ENCODE data around the gene MAFG. TPM values are rescaled to one million over a fixed set of nuclear protein-coding genes. Genes with fewer than 3 reads are reported as not detected.

The MAFG gene
- total and polyA plus RNA-seq, 2 of the 13 experiments (the other 11 are each of a cell fraction or from before 2014, with no cell fraction given) = 14.5 to 20.0 TPM

DNA sequence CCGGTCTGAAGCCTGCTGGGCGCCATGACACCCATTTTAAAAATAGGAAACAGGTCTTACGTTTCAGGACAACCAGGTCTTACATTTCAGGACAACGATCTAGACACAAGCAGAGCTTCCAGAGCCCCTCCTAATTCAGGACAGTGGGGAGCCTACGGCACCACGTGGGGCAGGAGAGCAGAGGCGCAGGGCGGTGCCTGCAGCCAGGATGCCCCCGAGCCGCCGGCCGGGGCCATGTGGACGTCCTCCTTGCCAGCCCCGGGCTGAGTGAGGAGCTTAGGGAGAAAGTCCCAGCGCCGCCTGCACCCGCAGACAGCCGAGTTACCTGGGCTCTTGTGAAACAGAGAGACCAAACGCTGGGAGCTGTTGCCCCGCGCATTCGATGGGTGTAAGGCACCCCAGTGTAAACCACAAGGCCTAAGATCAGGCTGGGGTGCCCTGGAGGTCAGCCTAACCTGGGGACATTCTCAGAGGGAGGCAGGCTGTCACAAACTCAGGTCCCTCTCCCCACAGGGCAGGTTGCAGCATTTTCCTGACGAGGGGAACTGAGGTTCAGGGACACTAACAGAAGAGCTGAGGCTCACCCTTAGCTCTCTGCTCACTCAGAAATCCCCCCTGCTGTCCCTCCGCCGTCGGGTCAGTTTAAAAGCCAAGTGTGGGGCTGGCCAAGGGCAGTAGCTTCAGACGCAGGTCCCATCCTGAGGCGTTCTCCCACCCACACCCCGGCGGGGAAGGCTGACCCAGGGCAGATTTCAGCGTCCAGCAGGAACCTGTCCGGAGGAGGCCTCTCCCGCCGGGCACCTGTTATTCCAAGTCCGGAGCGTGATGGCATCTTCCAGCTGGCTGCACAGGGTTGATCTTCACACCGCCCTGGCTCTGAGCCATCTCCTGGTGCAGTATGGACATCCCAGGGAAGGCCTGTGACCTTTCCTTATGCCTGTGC lies 35.2 kb upstream of the MAFG start (continued):
- no peak for TF ChIP-seq U2AF1 (optimal IDR thresholded peaks at IDR 0.05; ENCODE audit: low read depth, low read length)
- TF ChIP-seq IRF2 (CRISPR knock-in tag; IDR thresholded peaks at IDR 0.05) = no peak; the same call in 1 of the 2 replicates
- no peak for TF ChIP-seq TCF7L2 (IDR thresholded peaks at IDR 0.05; ENCODE audit: low read depth, low read length)
- TF ChIP-seq KDM2A (CRISPR knock-in tag; IDR thresholded peaks at IDR 0.05; ENCODE audit: borderline replicate concordance, low read depth) = peak; percentile 21
- no peak; the same call in 1 of the 2 replicates for TF ChIP-seq ERF (CRISPR knock-in tag; IDR thresholded peaks at IDR 0.05)
- no peak for TF ChIP-seq ATF1 (CRISPR knock-in tag; IDR thresholded peaks at IDR 0.05)
- TF ChIP-seq HOXA5 (CRISPR knock-in tag; IDR thresholded peaks at IDR 0.05) = no peak
- no peak for TF ChIP-seq GABPA (IDR thresholded peaks at IDR 0.05; ENCODE audit: low read depth, low read length)
- no peak for TF ChIP-seq GABPA (CRISPR knock-in tag; IDR thresholded peaks at IDR 0.05; ENCODE audit: low read depth)
- no peak; the same call in 1 of the 2 replicates for TF ChIP-seq GATAD2A (CRISPR knock-in tag; IDR thresholded peaks at IDR 0.05)
- TF ChIP-seq RBM22 (optimal IDR thresholded peaks at IDR 0.05; ENCODE audit: low read length) = peak; percentile 71
- TF ChIP-seq, protein P1, sequence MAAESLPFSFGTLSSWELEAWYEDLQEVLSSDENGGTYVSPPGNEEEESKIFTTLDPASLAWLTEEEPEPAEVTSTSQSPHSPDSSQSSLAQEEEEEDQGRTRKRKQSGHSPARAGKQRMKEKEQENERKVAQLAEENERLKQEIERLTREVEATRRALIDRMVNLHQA (CRISPR knock-in tag; IDR thresholded peaks at IDR 0.05) = no peak
- peak; percentile 54 for TF ChIP-seq PHF21A (CRISPR knock-in tag; IDR thresholded peaks at IDR 0.05)
- TF ChIP-seq, protein P2, sequence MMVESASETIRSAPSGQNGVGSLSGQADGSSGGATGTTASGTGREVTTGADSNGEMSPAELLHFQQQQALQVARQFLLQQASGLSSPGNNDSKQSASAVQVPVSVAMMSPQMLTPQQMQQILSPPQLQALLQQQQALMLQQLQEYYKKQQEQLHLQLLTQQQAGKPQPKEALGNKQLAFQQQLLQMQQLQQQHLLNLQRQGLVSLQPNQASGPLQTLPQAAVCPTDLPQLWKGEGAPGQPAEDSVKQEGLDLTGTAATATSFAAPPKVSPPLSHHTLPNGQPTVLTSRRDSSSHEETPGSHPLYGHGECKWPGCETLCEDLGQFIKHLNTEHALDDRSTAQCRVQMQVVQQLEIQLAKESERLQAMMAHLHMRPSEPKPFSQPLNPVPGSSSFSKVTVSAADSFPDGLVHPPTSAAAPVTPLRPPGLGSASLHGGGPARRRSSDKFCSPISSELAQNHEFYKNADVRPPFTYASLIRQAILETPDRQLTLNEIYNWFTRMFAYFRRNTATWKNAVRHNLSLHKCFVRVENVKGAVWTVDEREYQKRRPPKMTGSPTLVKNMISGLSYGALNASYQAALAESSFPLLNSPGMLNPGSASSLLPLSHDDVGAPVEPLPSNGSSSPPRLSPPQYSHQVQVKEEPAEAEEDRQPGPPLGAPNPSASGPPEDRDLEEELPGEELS (CRISPR knock-in tag; IDR thresholded peaks at IDR 0.05) = 0 out of 2 replicates have a peak, but pooled peaks have one; percentile 7
- no peak for TF ChIP-seq GPN1 (CRISPR knock-in tag; IDR thresholded peaks at IDR 0.05; ENCODE audit: borderline replicate concordance)
- peak; percentile 46; the same call in 1 of the 2 replicates for TF ChIP-seq ZNF121 (CRISPR knock-in tag; IDR thresholded peaks at IDR 0.05)
- TF ChIP-seq MAFK (conservative IDR thresholded peaks at IDR 0.05 in 1 of 2, IDR thresholded peaks at IDR 0.05 in 1 of 2; ENCODE audit: low read length in 2 of 2) = no peak
- TF ChIP-seq, protein P3, sequence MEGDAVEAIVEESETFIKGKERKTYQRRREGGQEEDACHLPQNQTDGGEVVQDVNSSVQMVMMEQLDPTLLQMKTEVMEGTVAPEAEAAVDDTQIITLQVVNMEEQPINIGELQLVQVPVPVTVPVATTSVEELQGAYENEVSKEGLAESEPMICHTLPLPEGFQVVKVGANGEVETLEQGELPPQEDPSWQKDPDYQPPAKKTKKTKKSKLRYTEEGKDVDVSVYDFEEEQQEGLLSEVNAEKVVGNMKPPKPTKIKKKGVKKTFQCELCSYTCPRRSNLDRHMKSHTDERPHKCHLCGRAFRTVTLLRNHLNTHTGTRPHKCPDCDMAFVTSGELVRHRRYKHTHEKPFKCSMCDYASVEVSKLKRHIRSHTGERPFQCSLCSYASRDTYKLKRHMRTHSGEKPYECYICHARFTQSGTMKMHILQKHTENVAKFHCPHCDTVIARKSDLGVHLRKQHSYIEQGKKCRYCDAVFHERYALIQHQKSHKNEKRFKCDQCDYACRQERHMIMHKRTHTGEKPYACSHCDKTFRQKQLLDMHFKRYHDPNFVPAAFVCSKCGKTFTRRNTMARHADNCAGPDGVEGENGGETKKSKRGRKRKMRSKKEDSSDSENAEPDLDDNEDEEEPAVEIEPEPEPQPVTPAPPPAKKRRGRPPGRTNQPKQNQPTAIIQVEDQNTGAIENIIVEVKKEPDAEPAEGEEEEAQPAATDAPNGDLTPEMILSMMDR (CRISPR knock-in tag; IDR thresholded peaks at IDR 0.05) = no peak
- no peak for TF ChIP-seq ZNF775 (CRISPR knock-in tag; IDR thresholded peaks at IDR 0.05; ENCODE audit: borderline replicate concordance)
- TF ChIP-seq ZNF670 (CRISPR knock-in tag; IDR thresholded peaks at IDR 0.05; ENCODE audit: borderline replicate concordance) = no peak
- TF ChIP-seq, protein P4, sequence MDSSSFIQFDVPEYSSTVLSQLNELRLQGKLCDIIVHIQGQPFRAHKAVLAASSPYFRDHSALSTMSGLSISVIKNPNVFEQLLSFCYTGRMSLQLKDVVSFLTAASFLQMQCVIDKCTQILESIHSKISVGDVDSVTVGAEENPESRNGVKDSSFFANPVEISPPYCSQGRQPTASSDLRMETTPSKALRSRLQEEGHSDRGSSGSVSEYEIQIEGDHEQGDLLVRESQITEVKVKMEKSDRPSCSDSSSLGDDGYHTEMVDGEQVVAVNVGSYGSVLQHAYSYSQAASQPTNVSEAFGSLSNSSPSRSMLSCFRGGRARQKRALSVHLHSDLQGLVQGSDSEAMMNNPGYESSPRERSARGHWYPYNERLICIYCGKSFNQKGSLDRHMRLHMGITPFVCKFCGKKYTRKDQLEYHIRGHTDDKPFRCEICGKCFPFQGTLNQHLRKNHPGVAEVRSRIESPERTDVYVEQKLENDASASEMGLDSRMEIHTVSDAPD (CRISPR knock-in tag; IDR thresholded peaks at IDR 0.05) = no peak
- 0 out of 2 replicates have a peak, but pooled peaks have one; percentile 31 for TF ChIP-seq SNAPC2 (CRISPR knock-in tag; IDR thresholded peaks at IDR 0.05)
- peak; percentile 51; the same call in 1 of the 2 replicates for TF ChIP-seq NR2F2 (IDR thresholded peaks at IDR 0.05; ENCODE audit: borderline replicate concordance, low read depth)
- TF ChIP-seq ZNF75D (CRISPR knock-in tag; IDR thresholded peaks at IDR 0.05; ENCODE audit: borderline replicate concordance) = no peak
- TF ChIP-seq HNRNPL (IDR thresholded peaks at IDR 0.05; ENCODE audit: low read depth, low read length) = no peak
- TF ChIP-seq HDAC1 (CRISPR knock-in tag; IDR thresholded peaks at IDR 0.05) = peak; percentile 38; the same call in 1 of the 2 replicates

Measured in HepG2 (cell line).